ENCODE measurements around the gene PAQR6.

PAQR6 gene

GRCh38 chr1:156251527-156251926 lies 3.7 kb upstream of the PAQR6 start:
- TF ChIP-seq CTCF (IDR thresholded peaks at IDR 0.05; ENCODE audit: low read depth, low read length), result no peak
- no peak overlapping the region for H3K4me3 ChIP-seq (ENCODE audit: low read depth, low read length)

- no peak for TF ChIP-seq CTCF (IDR thresholded peaks at IDR 0.05; ENCODE audit: low read depth, low read length)
- no peak overlapping the region for H3K4me3 ChIP-seq (ENCODE audit: low read depth, low read length)
Measured at GRCh38 chr1:156249593-156249992, 1.7 kb upstream of the PAQR6 start.

- H3K4me3 ChIP-seq (ENCODE audit: low read depth, low read length), result no peak overlapping the region
- TF ChIP-seq CTCF (IDR thresholded peaks at IDR 0.05; ENCODE audit: low read depth, low read length), result no peak
Measured at GRCh38 chr1:156248323-156248683, 447 bp upstream of the PAQR6 start.

GRCh38 chr1:156246781-156247459 lies 936 bp downstream of the PAQR6 start:
- no peak overlapping the region for H3K4me3 ChIP-seq (ENCODE audit: low read depth, low read length)
- TF ChIP-seq CTCF (IDR thresholded peaks at IDR 0.05; ENCODE audit: low read depth, low read length), result no peak

- TF ChIP-seq CTCF (IDR thresholded peaks at IDR 0.05; ENCODE audit: low read depth, low read length), result no peak
- H3K4me3 ChIP-seq (ENCODE audit: low read depth, low read length), result no peak overlapping the region
Measured at GRCh38 chr1:156246241-156246780, 1.5 kb downstream of the PAQR6 start.

- no peak for TF ChIP-seq CTCF (IDR thresholded peaks at IDR 0.05; ENCODE audit: low read depth, low read length)
- H3K4me3 ChIP-seq (ENCODE audit: low read depth, low read length), result no peak overlapping the region
Measured at GRCh38 chr1:156245451-156246232, 2.2 kb downstream of the PAQR6 start.

- H3K4me3 ChIP-seq (ENCODE audit: low read depth, low read length), result no peak overlapping the region
- TF ChIP-seq CTCF (IDR thresholded peaks at IDR 0.05; ENCODE audit: low read depth, low read length), result no peak
Measured at GRCh38 chr1:156244712-156245111, 3.1 kb downstream of the PAQR6 start.
